ENCODE data around the gene NDFIP2. TPM values are rescaled to one million over a fixed set of nuclear protein-coding genes. Genes with fewer than 3 reads are reported as not detected.

NDFIP2 gene
- total RNA-seq, 4 donors from 2014 or later = 16.8 to 26.7 (median 20.6) TPM

GRCh38 chr13:79483086-79483706, 2.2 kb downstream of the NDFIP2 start:
- no peak for ATAC-seq (ENCODE audit: low FRiP score)
- no peak for TF ChIP-seq CTCF (IDR thresholded peaks at IDR 0.05)
- DNase-seq (ENCODE audit: low spot score) = no peak

- DNase-seq (ENCODE audit: low spot score) (no peak), ATAC-seq (ENCODE audit: low FRiP score) (peak; percentile 57)
- TF ChIP-seq CTCF (IDR thresholded peaks at IDR 0.05) = no peak
Measured at GRCh38 chr13:79485014-79485811, 4.3 kb downstream of the NDFIP2 start.

GRCh38 chr13:79486433-79487188, 5.7 kb downstream of the NDFIP2 start:
- ATAC-seq (ENCODE audit: low FRiP score) (no peak), DNase-seq (ENCODE audit: low spot score) (no peak)
- no peak for TF ChIP-seq CTCF (IDR thresholded peaks at IDR 0.05)

GRCh38 chr13:79490326-79490725, 9.4 kb downstream of the NDFIP2 start:
- DNase-seq (ENCODE audit: low spot score) = no peak
- no peak for TF ChIP-seq CTCF (IDR thresholded peaks at IDR 0.05)
- ATAC-seq (ENCODE audit: low FRiP score) = no peak

GRCh38 chr13:79490824-79491223, 9.9 kb downstream of the NDFIP2 start:
- ATAC-seq (ENCODE audit: low FRiP score) (no peak), DNase-seq (ENCODE audit: low spot score) (no peak)
- no peak for TF ChIP-seq CTCF (IDR thresholded peaks at IDR 0.05)

- peak; percentile 78 for ATAC-seq (ENCODE audit: low FRiP score)
- DNase-seq (ENCODE audit: low spot score) = no peak
- TF ChIP-seq CTCF (IDR thresholded peaks at IDR 0.05) = no peak
Measured at GRCh38 chr13:79491715-79492114, 10.8 kb downstream of the NDFIP2 start.
